GM19023 (cell line): ENCODE results near the gene ITPKB.

ENCODE experiments used
- ATAC-seq: cut with Tn5 transposase; IDR thresholded peaks from one replicate; pipeline ENCODE4 v1.9.1; 2021; ENCODE audit warnings: mild to moderate bottlenecking, moderate library complexity; ENCODE audit not compliant: unreplicated experiment

The ITPKB gene

GRCh38 chr1:226708967-226709396 lies 30.1 kb downstream of the ITPKB start:
- no peak for ATAC-seq

GRCh38 chr1:226708342-226708780 lies 30.7 kb downstream of the ITPKB start:
- ATAC-seq: no peak

GRCh38 chr1:226706684-226707083 lies 32.4 kb downstream of the ITPKB start:
- ATAC-seq: no peak

- no peak for ATAC-seq
These were observed 34.7 kb downstream of the ITPKB start for GRCh38 chr1:226704169-226704937.

- peak; percentile 81 for ATAC-seq
These were observed 35.9 kb downstream of the ITPKB start for GRCh38 chr1:226702957-226703831.

GRCh38 chr1:226702318-226702956 lies 36.6 kb downstream of the ITPKB start:
- no peak for ATAC-seq

- ATAC-seq: no peak
These were observed 38.2 kb downstream of the ITPKB start for GRCh38 chr1:226700861-226701260.

- no peak for ATAC-seq
These were observed 39.9 kb downstream of the ITPKB start for GRCh38 chr1:226699166-226699565.

GRCh38 chr1:226698659-226699058 lies 40.4 kb downstream of the ITPKB start:
- no peak for ATAC-seq

GRCh38 chr1:226697929-226698544 lies 41.0 kb downstream of the ITPKB start:
- ATAC-seq: peak; percentile 24

- ATAC-seq: peak; percentile 46
These were observed 41.7 kb downstream of the ITPKB start for GRCh38 chr1:226697151-226697928.

GRCh38 chr1:226696547-226696946 lies 42.5 kb downstream of the ITPKB start:
- no peak for ATAC-seq

GRCh38 chr1:226695335-226695900 lies 43.7 kb downstream of the ITPKB start:
- no peak for ATAC-seq

GRCh38 chr1:226692823-226693222 lies 46.3 kb downstream of the ITPKB start:
- ATAC-seq: no peak

GRCh38 chr1:226692051-226692792 lies 46.9 kb downstream of the ITPKB start:
- ATAC-seq: no peak

- ATAC-seq: peak; percentile 56
These were observed 47.8 kb downstream of the ITPKB start for GRCh38 chr1:226691247-226691646.

- no peak for ATAC-seq
These were observed 48.6 kb downstream of the ITPKB start for GRCh38 chr1:226690460-226690982.

GRCh38 chr1:226688808-226689207 lies 50.3 kb downstream of the ITPKB start:
- ATAC-seq: no peak
